Keratinocyte (primary cell): ENCODE measurements around the gene FNDC3A. TPM values are rescaled to one million over a fixed set of nuclear protein-coding genes. Genes with fewer than 3 reads are reported as not detected.

Source experiments
- DNase-seq: peaks from one replicate; pipeline ENCODE4 v3.0.0-alpha.2; 2011; ENCODE audit warnings: low read depth, missing footprints, low spot score
- FAIRE-seq: peaks from 2 replicates; lab custom pipeline; 2011; peaks lifted over from hg19 to GRCh38; lab: Jason Lieb, UNC
- H2AFZ ChIP-seq: 2 replicates; pipeline ENCODE4 v1.6.0; 2012; ENCODE audit warnings: low read length, control low read depth, inconsistent platforms; ENCODE audit not compliant: control insufficient read depth
- H3K27ac ChIP-seq: 2 replicates; pipeline ENCODE4 v1.5.1; 2011; ENCODE audit warnings: low read length; ENCODE audit not compliant: control insufficient read depth, insufficient read depth
- H3K27me3 ChIP-seq: 3 replicates; pipeline ENCODE4 v1.6.0; 2011; ENCODE audit warnings: low read length; ENCODE audit not compliant: control insufficient read depth, insufficient read depth; ENCODE audit errors: extremely low read depth
- H3K36me3 ChIP-seq, 2 experiments: 2 replicates in 1 of 2; 3 replicates in 1 of 2; pipeline ENCODE4 v1.5.1; 2011; ENCODE audit warnings: low read length in 2 of 2, mild to moderate bottlenecking in 1 of 2; ENCODE audit not compliant: control insufficient read depth in 2 of 2, insufficient read depth in 2 of 2; ENCODE audit errors: extremely low read depth in 1 of 2
- H3K4me1 ChIP-seq: 3 replicates; pipeline ENCODE4 v1.5.1; 2011; ENCODE audit warnings: low read length; ENCODE audit not compliant: control insufficient read depth, insufficient read depth; ENCODE audit errors: extremely low read depth
- H3K4me2 ChIP-seq: 3 replicates; pipeline ENCODE4 v1.6.0; 2011; ENCODE audit warnings: low read depth, low read length; ENCODE audit not compliant: control insufficient read depth, insufficient read depth; ENCODE audit errors: extremely low read depth
- H3K4me3 ChIP-seq, 3 experiments: fragments of 200-600 bp in 1 of 3; sonication (generic) in 1 of 3; 2 replicates in 2 of 3; 3 replicates in 1 of 3; pipeline ENCODE4 v1.5.1; 2011 to 2016; ENCODE audit warnings: low read length in 3 of 3, mild to moderate bottlenecking in 3 of 3, control low read depth in 2 of 3, inconsistent platforms in 1 of 3, low read depth in 1 of 3, mixed read lengths in 1 of 3, mixed run types in 1 of 3, moderate library complexity in 1 of 3; ENCODE audit not compliant: control insufficient read depth in 2 of 3, insufficient read depth in 2 of 3; ENCODE audit errors: extremely low read depth in 1 of 3
- H3K79me2 ChIP-seq: 2 replicates; pipeline ENCODE4 v1.6.0; 2012; ENCODE audit warnings: low read length; ENCODE audit not compliant: control insufficient read depth, insufficient read depth
- H3K9ac ChIP-seq: 3 replicates; pipeline ENCODE4 v1.6.0; 2011; ENCODE audit warnings: low read length; ENCODE audit not compliant: control insufficient read depth, insufficient read depth; ENCODE audit errors: extremely low read depth
- H3K9me1 ChIP-seq: 3 replicates; pipeline ENCODE4 v1.6.0; 2011; ENCODE audit warnings: low read length; ENCODE audit not compliant: control insufficient read depth, insufficient read depth; ENCODE audit errors: extremely low read depth
- H3K9me3 ChIP-seq: 2 replicates; pipeline ENCODE4 v1.5.1; 2012; ENCODE audit warnings: low read depth, low read length; ENCODE audit not compliant: control insufficient read depth
- H4K20me1 ChIP-seq: 3 replicates; pipeline ENCODE4 v1.6.0; 2011; ENCODE audit warnings: low read length; ENCODE audit not compliant: control insufficient read depth, insufficient read depth; ENCODE audit errors: extremely low read depth
- EZH2 ChIP-seq: IDR thresholded peaks from one replicate; pipeline ENCODE4 v1.6.1; 2012; ENCODE audit warnings: inconsistent platforms, mild to moderate bottlenecking, low read length, moderate library complexity
- dilution Hi-C: fragments of 300-500 bp; cut with MboI; formaldehyde crosslinking; loops from one replicate; pipeline ENCODE4 v1.7.0; 2020; ENCODE audit warnings: low sequenced_read_pairs; ENCODE audit not compliant: extremely low pct_ligation_motif_present
- polyA plus RNA-seq, 5 experiments: library from polyadenylated mRNA; depleted of rRNA in 3 of 5; stranded (reverse) in 3 of 5; stranded (forward) in 1 of 5; unstranded in 1 of 5; fragments of >200 nt; gene quantifications; 1 replicate in 1 of 5; 2 replicates in 3 of 5; 3 replicates in 1 of 5; pipeline versions ENCODE4 v1.2.1 to v1.2.3, GENCODE V29; 2011 to 2012; ENCODE audit warnings: missing spikeins in 2 of 5, low read depth in 1 of 5, low replicate concordance in 1 of 5
- TF ChIP-seq, protein P1 (sequence below), 3 experiments: IDR thresholded peaks in 1 of 3; conservative IDR thresholded peaks in 1 of 3; optimal IDR thresholded peaks in 1 of 3; 2 replicates in 2 of 3; 3 replicates in 1 of 3; pipeline versions ENCODE3 to v1.5.1; 2011; ENCODE audit warnings: low read length in 3 of 3, mild to moderate bottlenecking in 3 of 3, moderate library complexity in 2 of 3, control low read depth in 1 of 3, inconsistent platforms in 1 of 3; ENCODE audit not compliant: insufficient read depth in 2 of 3; ENCODE audit errors: extremely low read depth in 1 of 3

Gene FNDC3A
- polyA plus RNA-seq, 1 donor (not counting 4 experiments of a cell fraction or from before 2014, with no cell fraction given): 28.4 TPM

DNA sequence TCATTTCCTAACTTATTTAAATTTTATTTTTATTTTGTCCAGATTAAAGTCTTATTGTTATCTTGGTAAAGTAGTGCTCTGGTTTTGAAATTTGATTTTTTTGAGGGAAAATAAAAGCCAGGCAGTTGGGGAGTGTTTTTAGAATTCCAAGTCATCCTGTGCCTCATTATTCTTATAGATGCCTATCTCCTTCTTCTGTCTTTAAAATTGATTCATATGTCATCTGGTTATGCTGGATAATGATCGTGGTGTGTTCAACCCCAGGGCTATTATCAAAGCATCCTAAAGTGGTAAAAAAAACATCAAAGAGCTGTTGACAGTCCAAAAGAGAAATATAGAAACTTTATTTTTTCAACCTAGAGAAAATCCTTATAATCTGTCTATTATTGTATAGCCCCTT, 6.0 kb upstream of the FNDC3A start:
- Histone ChIP-seq H3K9me1 (no peaks in the 10 kb centered on the region), H3K9me3 (peaks cover 8% of the 10 kb centered on the region), H3K36me3 (no peaks in the 10 kb centered on the region), H3K27ac (no peak overlapping the region), H3K4me2 (no peak overlapping the region), H3K9ac (no peak overlapping the region), H4K20me1 (no peaks in the 10 kb centered on the region), H3K4me3 (no peak overlapping the region), H3K4me1 (no peaks in the 10 kb centered on the region), H2AFZ (no peak overlapping the region), H3K79me2 (no peaks in the 10 kb centered on the region), H3K27me3 (no peaks in the 10 kb centered on the region)
- no peak for TF ChIP-seq EZH2
- TF ChIP-seq, protein P1, sequence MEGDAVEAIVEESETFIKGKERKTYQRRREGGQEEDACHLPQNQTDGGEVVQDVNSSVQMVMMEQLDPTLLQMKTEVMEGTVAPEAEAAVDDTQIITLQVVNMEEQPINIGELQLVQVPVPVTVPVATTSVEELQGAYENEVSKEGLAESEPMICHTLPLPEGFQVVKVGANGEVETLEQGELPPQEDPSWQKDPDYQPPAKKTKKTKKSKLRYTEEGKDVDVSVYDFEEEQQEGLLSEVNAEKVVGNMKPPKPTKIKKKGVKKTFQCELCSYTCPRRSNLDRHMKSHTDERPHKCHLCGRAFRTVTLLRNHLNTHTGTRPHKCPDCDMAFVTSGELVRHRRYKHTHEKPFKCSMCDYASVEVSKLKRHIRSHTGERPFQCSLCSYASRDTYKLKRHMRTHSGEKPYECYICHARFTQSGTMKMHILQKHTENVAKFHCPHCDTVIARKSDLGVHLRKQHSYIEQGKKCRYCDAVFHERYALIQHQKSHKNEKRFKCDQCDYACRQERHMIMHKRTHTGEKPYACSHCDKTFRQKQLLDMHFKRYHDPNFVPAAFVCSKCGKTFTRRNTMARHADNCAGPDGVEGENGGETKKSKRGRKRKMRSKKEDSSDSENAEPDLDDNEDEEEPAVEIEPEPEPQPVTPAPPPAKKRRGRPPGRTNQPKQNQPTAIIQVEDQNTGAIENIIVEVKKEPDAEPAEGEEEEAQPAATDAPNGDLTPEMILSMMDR (optimal IDR thresholded peaks at IDR 0.05 in 1 of 3, IDR thresholded peaks at IDR 0.05 in 1 of 3, conservative IDR thresholded peaks at IDR 0.05 in 1 of 3; ENCODE audit: extremely low read depth in 1 of 3, insufficient read depth in 2 of 3, low read length in 3 of 3): no peak
- dilution Hi-C loops: no loop called here
- FAIRE-seq: no peak
- DNase-seq: no peak

DNA sequence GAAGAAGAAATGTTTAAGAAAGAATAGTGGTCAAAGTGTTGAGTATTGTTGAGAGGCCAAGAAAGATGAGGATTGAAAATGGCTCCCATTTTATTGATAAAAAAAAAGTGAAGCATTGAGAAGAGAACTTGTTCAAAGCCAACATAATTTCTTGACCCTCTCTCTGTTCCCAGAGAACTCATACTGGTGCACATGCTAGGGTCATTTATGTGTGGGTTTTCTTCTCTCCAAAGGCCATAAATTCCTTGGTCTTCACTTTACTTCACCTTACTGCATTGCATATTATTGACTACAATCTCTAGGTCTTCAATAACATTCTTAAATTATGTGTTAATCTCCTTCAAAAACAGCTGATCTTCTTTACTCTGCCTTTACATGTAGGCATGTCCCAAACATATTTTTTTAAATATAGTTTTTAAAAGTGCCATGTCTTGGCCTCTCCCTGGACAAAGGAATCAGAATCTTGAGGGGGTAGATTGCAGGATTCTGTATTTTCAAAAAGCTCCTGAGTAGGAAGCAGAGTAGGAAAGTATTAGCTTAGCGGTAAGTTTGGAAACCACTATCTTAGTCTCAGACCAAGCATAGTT, 1.8 kb upstream of the FNDC3A start:
- Histone ChIP-seq H2AFZ (no peak overlapping the region), H3K27me3 (no peaks in the 10 kb centered on the region), H3K9ac (no peak overlapping the region), H3K4me2 (no peak overlapping the region), H3K4me3 (no peak overlapping the region), H3K79me2 (peaks cover 19% of the 10 kb centered on the region), H3K4me1 (peaks cover 16% of the 10 kb centered on the region), H3K36me3 (no peaks in the 10 kb centered on the region), H4K20me1 (no peaks in the 10 kb centered on the region), H3K9me1 (no peaks in the 10 kb centered on the region), H3K9me3 (peaks cover 8% of the 10 kb centered on the region), H3K27ac (no peak overlapping the region)
- no peak for DNase-seq
- TF ChIP-seq, protein P1 (optimal IDR thresholded peaks at IDR 0.05 in 1 of 3, IDR thresholded peaks at IDR 0.05 in 1 of 3, conservative IDR thresholded peaks at IDR 0.05 in 1 of 3; ENCODE audit: extremely low read depth in 1 of 3, insufficient read depth in 2 of 3, low read length in 3 of 3): no peak
- no peak for TF ChIP-seq EZH2
- dilution Hi-C loops: no loop called here
- FAIRE-seq: no peak
